NK-92 treated with Interleukin-12 subunit alpha and Interleukin-12 subunit beta, amount 100 ng/mL, for 24 hours (cell line): ENCODE measurements around the gene OAF.

Experiments
- DNase-seq: peaks from one replicate; lab custom pipeline; 2025; lab: John Stamatoyannopoulos, UW

Gene OAF

GRCh38 chr11:120183701-120184141, 27.1 kb upstream of the OAF start:
- DNase-seq = no peak

- DNase-seq = no peak
Measured at GRCh38 chr11:120184371-120184945, 26.4 kb upstream of the OAF start.

GRCh38 chr11:120184946-120185705, 25.7 kb upstream of the OAF start:
- no peak for DNase-seq

- no peak for DNase-seq
Measured at GRCh38 chr11:120185706-120186455, 25.0 kb upstream of the OAF start.

GRCh38 chr11:120186456-120186773, 24.4 kb upstream of the OAF start:
- no peak for DNase-seq

- DNase-seq = peak; percentile 63
Measured at GRCh38 chr11:120186774-120187591, 23.8 kb upstream of the OAF start.

- DNase-seq = no peak
Measured at GRCh38 chr11:120188371-120188770, 22.5 kb upstream of the OAF start.

GRCh38 chr11:120188811-120189455, 21.9 kb upstream of the OAF start:
- DNase-seq = no peak

- no peak for DNase-seq
Measured at GRCh38 chr11:120191058-120191457, 19.8 kb upstream of the OAF start.

GRCh38 chr11:120192831-120193625, 17.8 kb upstream of the OAF start:
- DNase-seq = no peak

- no peak for DNase-seq
Measured at GRCh38 chr11:120194166-120194565, 16.7 kb upstream of the OAF start.

- DNase-seq = no peak
Measured at GRCh38 chr11:120195601-120196320, 15.1 kb upstream of the OAF start.

GRCh38 chr11:120196826-120197225, 14.0 kb upstream of the OAF start:
- DNase-seq = no peak

GRCh38 chr11:120197251-120197891, 13.5 kb upstream of the OAF start:
- no peak for DNase-seq

GRCh38 chr11:120197977-120198376, 12.9 kb upstream of the OAF start:
- no peak for DNase-seq

GRCh38 chr11:120198403-120198786, 12.4 kb upstream of the OAF start:
- no peak for DNase-seq

GRCh38 chr11:120198787-120199469, 11.9 kb upstream of the OAF start:
- DNase-seq = no peak

- no peak for DNase-seq
Measured at GRCh38 chr11:120199613-120200012, 11.2 kb upstream of the OAF start.

GRCh38 chr11:120200677-120201076, 10.2 kb upstream of the OAF start:
- no peak for DNase-seq
